SK-N-SH (cell line): ENCODE data around the gene TASOR2. TPM values are rescaled to one million over a fixed set of nuclear protein-coding genes. Genes with fewer than 3 reads are reported as not detected.

Experiments used
- CTCF ChIA-PET: fragments of 300-600, 350-600 bp; formaldehyde crosslinking; extraction: SDS; loops from one replicate; lab custom pipeline; 2021; lab: Yijun Ruan, JAX
- POLR2A ChIA-PET: fragments of 350-600 bp; sonication (Branson Sonifier 250); formaldehyde crosslinking; extraction: SDS; loops from one replicate; lab custom pipeline; 2020; ENCODE audit warnings: antibody characterized with exemption, inconsistent platforms; lab: Yijun Ruan, JAX
- DNase-seq: peaks from one replicate; pipeline ENCODE4 v3.0.0; 2012
- H2AFZ ChIP-seq: fragments of 200-600 bp; sonication (generic); 2 replicates; pipeline ENCODE4 v1.8.1; 2016; ENCODE audit warnings: antibody characterized with exemption, mild to moderate bottlenecking, low read depth
- H3F3A ChIP-seq: fragments of 200-600 bp; sonication (generic); replicated peaks from 2 replicates; pipeline ENCODE3; 2016; ENCODE audit warnings: antibody characterized with exemption, mild to moderate bottlenecking; ENCODE audit not compliant: insufficient read depth
- H3K27ac ChIP-seq, 2 experiments: fragments of 200-500 bp in 1 of 2; fragments of 200-600 bp in 1 of 2; sonication (Bioruptor generic) in 1 of 2; sonication (generic), shearing (Covaris generic) in 1 of 2; 2 replicates each; pipeline versions ENCODE4 v1.5.1 to v1.6.1; 2014 to 2016; ENCODE audit warnings: low read depth in 2 of 2, inconsistent platforms in 1 of 2, low read length in 1 of 2, mild to moderate bottlenecking in 1 of 2, mixed read lengths in 1 of 2
- H3K27me3 ChIP-seq: fragments of 200-600 bp; sonication (generic), shearing (Covaris generic); 2 replicates; pipeline ENCODE4 v1.6.1; 2016; ENCODE audit warnings: mixed run types; ENCODE audit not compliant: insufficient read depth
- H3K36me3 ChIP-seq, 2 experiments: fragments of 200-500 bp in 1 of 2; fragments of 200-600 bp in 1 of 2; sonication (Bioruptor generic) in 1 of 2; sonication (generic) in 1 of 2; replicated peaks in 1 of 2; 2 replicates each; pipeline versions ENCODE3 to v1.5.1; 2014 to 2016; ENCODE audit warnings: low read length in 1 of 2, mild to moderate bottlenecking in 1 of 2; ENCODE audit not compliant: insufficient read depth in 2 of 2, control insufficient read depth in 1 of 2
- H3K4me1 ChIP-seq, 2 experiments: fragments of 200-500 bp in 1 of 2; fragments of 200-600 bp in 1 of 2; sonication (Bioruptor generic) in 1 of 2; sonication (generic), shearing (Covaris generic) in 1 of 2; 2 replicates each; pipeline versions ENCODE4 v1.5.1 to v1.6.1; 2014 to 2016; ENCODE audit warnings: low read depth in 1 of 2, low read length in 1 of 2, mixed run types in 1 of 2; ENCODE audit not compliant: insufficient read depth in 2 of 2, control insufficient read depth in 1 of 2
- H3K4me2 ChIP-seq: fragments of 200-600 bp; sonication (generic), shearing (Covaris generic); 2 replicates; pipeline ENCODE4 v1.6.1; 2017; ENCODE audit warnings: mixed run types
- H3K4me3 ChIP-seq, 2 experiments: fragments of 200-500 bp in 1 of 2; fragments of 200-600 bp in 1 of 2; sonication (Bioruptor generic) in 1 of 2; sonication (generic), shearing (Covaris generic) in 1 of 2; 2 replicates each; pipeline versions ENCODE4 v1.5.1 to v1.8.1; 2014 to 2016; ENCODE audit warnings: low read depth in 2 of 2, inconsistent platforms in 1 of 2, low read length in 1 of 2, mild to moderate bottlenecking in 1 of 2, mixed read lengths in 1 of 2, moderate library complexity in 1 of 2
- H3K79me2 ChIP-seq: fragments of 200-600 bp; sonication (generic); 2 replicates; pipeline ENCODE4 v1.8.1; 2017; ENCODE audit warnings: mild to moderate bottlenecking; ENCODE audit not compliant: insufficient read depth
- H3K9ac ChIP-seq: fragments of 200-600 bp; sonication (generic); 2 replicates; pipeline ENCODE4 v1.6.1; 2017; ENCODE audit warnings: mixed run types
- H3K9me2 ChIP-seq: fragments of 200-600 bp; sonication (generic); 2 replicates; pipeline ENCODE4 v1.6.1; 2017; ENCODE audit warnings: mixed run types
- H3K9me3 ChIP-seq: fragments of 200-600 bp; sonication (generic); 2 replicates; pipeline ENCODE4 v1.6.1; 2017; ENCODE audit warnings: mixed run types, mild to moderate bottlenecking, moderate library complexity
- H4K20me1 ChIP-seq: fragments of 200-600 bp; sonication (generic); 2 replicates; pipeline ENCODE4 v1.6.1; 2017; ENCODE audit warnings: mild to moderate bottlenecking, mixed run types; ENCODE audit not compliant: insufficient read depth
- FOXJ3 ChIP-seq: sonication (generic); formaldehyde crosslinking; IDR thresholded peaks from 2 replicates; pipeline ENCODE4 v1.5.1; 2020; ENCODE audit warnings: mild to moderate bottlenecking, missing genetic modification reagents
- GATA2 ChIP-seq: sonication (generic); formaldehyde crosslinking; IDR thresholded peaks from 2 replicates; pipeline ENCODE4 v1.5.0; 2020; ENCODE audit warnings: mild to moderate bottlenecking, missing genetic modification reagents
- IRF3 ChIP-seq: fragments of 150-350 bp; IDR thresholded peaks from 2 replicates; pipeline ENCODE4 v1.6.1; 2016; ENCODE audit warnings: mild to moderate bottlenecking, low read depth, low read length
- MEF2A ChIP-seq: IDR thresholded peaks from 2 replicates; pipeline ENCODE4 v1.4.0; 2012; ENCODE audit warnings: low read depth, borderline replicate concordance
- MXI1 ChIP-seq: IDR thresholded peaks from 2 replicates; pipeline ENCODE4 v1.6.1; 2012; ENCODE audit warnings: mild to moderate bottlenecking, low read depth, low read length, improper control_type of control experiment
- NFIC ChIP-seq: IDR thresholded peaks from 2 replicates; pipeline ENCODE4 v1.4.0; 2012; ENCODE audit warnings: borderline replicate concordance
- NRF1 ChIP-seq: IDR thresholded peaks from 2 replicates; pipeline ENCODE4 v1.6.1; 2012; ENCODE audit warnings: low read depth, mild to moderate bottlenecking, low read length
- PBX3 ChIP-seq: IDR thresholded peaks from 2 replicates; pipeline ENCODE4; 2012
- RAD21 ChIP-seq: IDR thresholded peaks from 2 replicates; pipeline ENCODE4 v1.6.1; 2012; ENCODE audit warnings: mild to moderate bottlenecking, low read length
- RCOR1 ChIP-seq: fragments of 150-350 bp; IDR thresholded peaks from 2 replicates; pipeline ENCODE4 v1.6.1; 2017; ENCODE audit warnings: antibody characterized with exemption, low read length
- REST ChIP-seq: IDR thresholded peaks from 2 replicates; pipeline ENCODE4 v1.6.1; 2012; ENCODE audit warnings: mild to moderate bottlenecking, low read depth, low read length, moderate library complexity
- TCF12 ChIP-seq: IDR thresholded peaks from 2 replicates; pipeline ENCODE4 v1.4.0; 2012
- TEAD4 ChIP-seq: IDR thresholded peaks from 2 replicates; pipeline ENCODE4 v1.4.0; 2012; ENCODE audit warnings: mild to moderate bottlenecking, borderline replicate concordance; ENCODE audit not compliant: insufficient read depth
- ZBTB33 ChIP-seq: IDR thresholded peaks from 2 replicates; pipeline ENCODE4 v1.4.0; 2012; ENCODE audit warnings: low read depth, borderline replicate concordance
- WGBS: methylation state at CpG from one replicate; pipeline ENCODE4 v1.1.6; 2017; ENCODE audit warnings: low lambda C conversion rate; 5-methylcytosine and 5-hydroxymethylcytosine counted together
- polyA plus RNA-seq, 3 experiments: library from polyadenylated mRNA; depleted of rRNA; stranded (reverse); fragments of >200 nt; gene quantifications; 2 replicates each; pipeline ENCODE4 v1.2.3, GENCODE V29; 2012

TASOR2 gene
- polyA plus RNA-seq, 1 of the 3 experiments (the other 2 are of a cell fraction), result 21.2 TPM

- H3K36me3 ChIP-seq, result no peaks in the 10 kb centered on the region
- 0 out of 2 replicates have a peak, but pooled peaks cover 3% of the 10 kb centered on the region for H3K79me2 ChIP-seq
- no peak for DNase-seq
- no peak overlapping the region for H3K27ac ChIP-seq
- H4K20me1 ChIP-seq, result no peaks in the 10 kb centered on the region
- no peaks in the 10 kb centered on the region; a peak in 1 of 4 replicates for H3K4me1 ChIP-seq
- CTCF ChIA-PET, result interaction anchor here (0.8 to 1.0 kb wide), 2 partner anchors 25 to 212 kb away, joined by 3 to 4 read pairs; no protein-coding TSS in a partner anchor
- no peak overlapping the region for H2AFZ ChIP-seq
- H3K9me3 ChIP-seq, result no peaks in the 10 kb centered on the region
- H3K27me3 ChIP-seq, result no peaks in the 10 kb centered on the region
- TF ChIP-seq NFIC, result no peak
- TF ChIP-seq ZBTB33, result no peak
- no peak for TF ChIP-seq MXI1
- no peak for TF ChIP-seq TEAD4
- no peak for TF ChIP-seq RAD21
- no peak for TF ChIP-seq NRF1
- TF ChIP-seq REST, result no peak
- TF ChIP-seq GATA2 (CRISPR knock-in tag), result no peak
- TF ChIP-seq MEF2A, result no peak
- no peak for TF ChIP-seq PBX3
- no peak for TF ChIP-seq RCOR1
- TF ChIP-seq TCF12, result no peak
- no peak for TF ChIP-seq FOXJ3 (CRISPR knock-in tag)
- TF ChIP-seq IRF3, result no peak
- TF ChIP-seq, all 33 proteins: peak for 0
- no peak overlapping the region for H3K4me3 ChIP-seq
- no peaks in the 10 kb centered on the region for H3F3A ChIP-seq
- POLR2A ChIA-PET, result no interaction called here
- H3K4me2 ChIP-seq, result no peak overlapping the region
- no peak overlapping the region for H3K9ac ChIP-seq
- no peaks in the 10 kb centered on the region for H3K9me2 ChIP-seq
- WGBS, result 93% methylated on average over 10 of the region's 10 CpGs
These were observed 30.4 kb upstream of the TASOR2 start for GRCh38 chr10:5654218-5654755.
